ENCODE results near the gene METTL24.

The METTL24 gene, protein sequence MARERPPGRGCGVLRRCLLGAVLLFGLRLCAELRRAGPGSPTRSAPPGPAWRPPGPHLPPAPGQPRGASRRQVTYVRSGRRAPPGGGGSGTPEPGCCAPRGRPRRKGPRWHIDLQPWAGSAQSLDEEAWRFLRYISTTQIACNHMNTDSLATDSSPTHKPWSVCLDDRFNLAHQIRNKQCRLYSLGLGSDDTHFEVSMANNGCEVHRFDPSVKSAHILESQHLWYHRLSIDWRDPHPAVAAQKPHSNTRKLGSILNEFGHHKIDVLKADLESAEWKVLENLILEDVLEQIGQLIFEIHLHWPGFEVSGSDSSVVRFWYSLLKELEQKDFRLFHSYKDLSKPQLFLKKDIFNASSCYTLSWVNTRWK

DNA sequence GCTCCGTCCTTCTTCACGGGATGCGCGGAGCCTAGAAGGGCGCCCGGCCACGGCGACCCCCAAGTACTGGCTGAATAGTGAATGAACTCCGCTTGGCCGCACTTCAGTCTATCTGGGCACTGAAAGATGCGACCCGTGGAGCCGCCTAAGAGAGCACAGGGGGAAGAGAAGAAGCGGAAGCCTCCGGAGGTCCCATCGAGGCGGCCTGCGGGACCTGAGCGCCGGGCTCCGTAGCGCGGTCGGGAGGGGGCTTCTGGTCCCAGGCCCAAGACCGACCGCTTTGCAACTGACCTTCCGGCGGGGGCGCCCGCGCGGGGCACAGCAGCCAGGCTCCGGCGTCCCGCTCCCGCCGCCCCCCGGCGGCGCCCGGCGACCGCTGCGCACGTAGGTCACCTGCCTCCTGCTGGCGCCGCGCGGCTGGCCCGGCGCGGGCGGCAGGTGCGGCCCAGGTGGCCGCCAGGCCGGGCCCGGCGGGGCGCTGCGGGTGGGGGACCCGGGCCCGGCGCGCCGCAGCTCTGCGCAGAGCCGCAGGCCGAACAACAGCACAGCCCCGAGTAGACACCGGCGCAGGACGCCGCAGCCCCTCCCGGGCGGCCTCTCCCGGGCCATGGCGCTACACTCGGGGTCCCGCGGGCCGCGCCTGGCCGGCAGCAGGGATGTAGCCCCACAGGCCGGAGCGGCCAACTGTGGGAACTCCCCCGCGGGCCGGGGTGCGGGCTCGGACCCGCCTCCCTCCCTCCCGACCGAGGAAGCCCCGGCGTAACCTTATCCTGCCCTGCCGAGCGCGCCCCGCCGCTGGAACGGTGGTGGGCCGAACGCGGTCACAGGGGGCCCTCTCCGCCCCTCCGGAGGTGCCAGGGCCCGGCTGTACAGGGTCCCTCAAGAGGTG is at the start of gene METTL24:
METTL24 (minus strand) TSS at position 686 of the 889 bp plus-strand sequence; CDS start at position 609, 77 bp downstream.
- DNase-seq, result peak; percentile 81

DNA sequence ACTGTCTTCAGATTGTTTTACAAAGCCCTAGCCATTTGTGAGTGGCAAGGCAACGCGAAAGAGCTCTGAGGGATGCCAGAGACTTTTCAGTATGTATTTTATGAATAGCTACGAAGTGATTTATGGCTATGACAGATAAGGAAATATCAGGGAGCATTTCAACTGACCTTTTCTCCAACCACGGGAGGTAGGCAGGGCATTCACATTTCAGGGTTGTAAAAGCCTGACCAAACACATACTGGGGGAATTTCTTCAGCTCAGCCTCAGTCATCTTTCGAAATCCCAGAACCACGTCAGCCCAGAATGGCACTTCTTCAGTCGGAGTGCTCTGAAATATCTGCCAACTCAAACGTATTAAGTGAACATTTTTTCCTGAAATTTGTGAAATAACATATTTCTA is 46.5 kb upstream of the METTL24 start:
- no peak for DNase-seq

DNA sequence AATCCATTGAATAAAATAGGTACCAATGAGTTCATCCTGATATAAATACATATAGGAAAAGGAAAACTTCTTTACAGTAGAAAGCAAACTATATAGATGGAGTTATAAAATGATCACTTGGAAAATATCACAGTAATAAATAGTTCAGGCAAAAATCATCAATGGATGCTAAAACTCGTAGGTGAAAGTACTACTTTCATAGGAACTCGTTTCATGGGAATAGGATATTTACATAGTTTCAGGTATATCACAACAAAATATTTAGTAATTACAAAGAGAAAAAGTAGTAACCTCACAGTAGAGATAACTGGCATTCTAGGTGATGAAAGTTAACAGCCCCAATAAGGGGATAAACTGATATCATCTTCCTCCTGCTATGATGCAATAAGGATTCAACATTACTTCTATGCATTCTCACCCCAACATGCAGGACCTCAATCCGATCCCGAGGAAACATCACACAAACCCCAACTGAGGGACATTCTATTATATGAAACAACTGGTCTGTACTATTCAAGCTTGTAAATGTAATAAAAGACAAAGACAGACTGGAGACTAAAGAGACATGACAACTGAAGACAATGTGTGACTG is 43.5 kb upstream of the METTL24 start:
- DNase-seq, result no peak

DNA sequence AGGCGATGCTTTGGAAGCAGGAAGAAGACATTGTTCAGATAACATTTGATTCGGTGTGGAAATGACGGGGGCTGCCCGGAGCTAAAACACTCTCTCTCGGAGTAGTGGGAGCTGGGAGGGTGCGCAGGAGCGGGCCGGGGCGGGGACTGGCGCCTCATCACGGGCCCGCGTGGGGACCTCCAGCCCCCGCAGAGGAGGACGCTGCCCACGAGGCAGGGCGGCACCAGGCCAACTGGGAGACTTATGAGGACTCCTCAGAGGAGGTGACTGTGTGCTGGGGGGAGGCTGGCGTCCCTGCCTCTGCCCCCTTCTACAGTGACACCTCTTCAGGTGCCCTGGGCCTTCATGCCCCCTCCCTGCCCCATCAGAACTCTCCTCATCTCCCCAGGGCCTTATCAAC is 42.1 kb upstream of the METTL24 start:
- no peak for DNase-seq

DNA sequence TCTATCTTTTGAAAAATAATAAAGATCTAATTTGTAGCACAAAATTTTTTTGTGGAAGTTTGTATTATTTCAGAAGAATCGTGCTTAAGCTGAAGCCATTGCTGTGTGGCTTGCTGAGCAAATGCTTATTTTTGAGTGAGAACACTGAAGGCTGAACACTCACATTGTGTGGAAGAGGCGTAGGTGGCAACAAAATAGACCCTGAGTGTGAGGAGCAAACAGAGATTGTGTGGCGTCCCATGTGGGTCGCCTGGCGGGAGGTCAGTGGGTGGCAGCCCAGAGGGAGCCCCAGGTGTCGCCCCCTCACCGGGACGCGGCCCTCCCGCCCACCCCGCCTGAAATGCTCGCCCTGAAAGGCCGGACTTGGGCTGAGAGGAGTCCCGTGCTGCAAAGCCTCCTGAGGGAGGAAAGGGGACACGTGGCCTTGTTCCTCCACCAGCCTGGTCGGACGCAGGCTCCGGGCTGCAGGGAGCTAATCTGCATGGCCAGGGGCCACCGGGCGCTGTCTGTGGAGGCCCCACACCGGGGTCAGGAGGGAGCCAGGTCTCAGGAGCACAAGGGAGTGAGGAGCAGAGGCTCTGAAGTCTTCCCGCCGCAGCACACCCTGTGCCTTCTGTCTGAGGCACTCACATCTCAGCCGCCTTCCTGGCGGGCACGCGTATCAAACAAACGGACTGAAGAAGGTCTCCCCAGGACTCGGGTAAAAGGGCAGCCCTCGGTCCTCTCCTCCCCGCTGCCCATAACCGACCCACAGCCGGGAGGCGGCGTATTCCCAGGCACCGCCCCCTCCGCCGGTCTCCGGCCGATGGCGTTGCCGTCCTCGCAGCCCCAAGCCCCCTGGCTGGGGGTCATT is 41.3 kb upstream of the METTL24 start:
- DNase-seq, result peak; percentile 61

DNA sequence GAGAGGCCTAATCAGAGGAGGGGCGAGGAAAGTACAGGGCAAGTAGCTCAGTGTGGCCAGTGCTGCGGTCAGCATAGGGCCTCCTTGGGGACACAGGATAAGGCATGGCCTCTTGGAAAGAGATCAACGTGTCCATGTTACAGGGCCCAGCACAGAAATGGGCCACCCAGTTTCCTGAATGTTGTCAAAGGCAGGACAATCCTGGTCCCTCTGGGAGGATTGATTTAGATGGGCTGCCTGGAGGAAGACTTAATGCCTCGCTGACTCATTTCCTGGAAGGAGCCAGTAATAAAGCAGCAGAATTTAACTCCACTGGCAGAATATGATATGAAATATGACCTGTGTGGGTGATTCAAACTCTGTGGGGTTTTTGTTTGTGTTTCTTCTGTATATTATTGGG is 40.6 kb upstream of the METTL24 start:
- no peak for DNase-seq

DNA sequence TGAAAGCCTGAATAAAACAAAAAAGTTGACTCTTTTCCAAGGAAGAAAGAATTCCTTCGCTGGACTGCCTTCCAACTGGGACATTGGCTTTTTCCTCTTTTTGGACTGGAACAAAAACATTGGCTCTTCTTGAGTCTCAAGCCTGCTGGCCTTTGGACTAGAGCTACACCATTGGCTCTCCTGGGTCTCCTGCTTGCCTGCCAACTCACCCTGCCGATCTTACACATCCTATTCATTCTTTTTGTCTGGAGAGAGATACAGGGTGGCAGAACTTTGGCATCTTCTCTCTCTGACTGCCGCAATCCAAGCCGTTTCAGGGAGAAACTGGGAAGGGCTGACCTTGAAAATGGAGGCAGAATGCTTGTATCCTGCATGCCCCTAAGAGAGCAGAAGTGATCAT is 37.1 kb upstream of the METTL24 start:
- DNase-seq, result no peak

DNA sequence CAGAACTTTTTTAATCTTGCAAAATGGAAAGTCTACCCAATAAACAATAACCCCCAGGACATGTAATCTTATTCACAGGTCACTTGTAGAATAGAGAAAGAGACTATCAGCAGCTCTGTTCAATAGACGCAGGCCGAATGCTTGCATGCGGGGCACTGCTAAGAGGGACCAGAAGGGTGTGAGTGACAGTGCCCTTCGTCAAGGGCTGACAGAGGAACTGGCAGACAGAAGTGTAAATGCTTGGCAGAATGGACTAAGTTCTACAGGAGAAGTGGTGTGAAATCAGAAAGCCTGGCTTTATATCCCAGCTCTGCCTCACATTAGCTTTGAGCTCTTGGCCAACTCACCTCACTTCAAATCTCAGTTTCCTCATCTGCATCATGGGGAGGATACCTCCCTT is 36.3 kb upstream of the METTL24 start:
- no peak for DNase-seq

DNA sequence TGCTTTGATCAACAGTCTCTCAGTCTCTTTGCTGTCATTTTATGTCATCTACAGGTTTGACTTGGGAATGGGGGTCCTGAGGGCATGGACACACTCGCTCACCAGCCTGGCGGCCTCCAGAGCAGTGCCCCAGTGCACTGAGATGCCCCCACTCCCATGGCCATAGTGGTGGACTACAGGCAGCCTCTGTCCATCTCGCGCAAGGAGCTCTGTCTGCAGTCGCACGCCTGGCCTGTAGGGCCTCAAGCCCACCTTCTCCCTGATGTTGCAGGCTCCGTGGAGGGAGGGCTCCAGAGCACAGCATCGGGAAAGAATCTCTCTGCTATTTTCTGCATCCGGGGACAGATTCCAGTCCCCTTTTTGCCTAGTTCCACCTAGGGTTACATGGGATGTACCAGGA is 34.6 kb upstream of the METTL24 start:
- DNase-seq, result no peak

DNA sequence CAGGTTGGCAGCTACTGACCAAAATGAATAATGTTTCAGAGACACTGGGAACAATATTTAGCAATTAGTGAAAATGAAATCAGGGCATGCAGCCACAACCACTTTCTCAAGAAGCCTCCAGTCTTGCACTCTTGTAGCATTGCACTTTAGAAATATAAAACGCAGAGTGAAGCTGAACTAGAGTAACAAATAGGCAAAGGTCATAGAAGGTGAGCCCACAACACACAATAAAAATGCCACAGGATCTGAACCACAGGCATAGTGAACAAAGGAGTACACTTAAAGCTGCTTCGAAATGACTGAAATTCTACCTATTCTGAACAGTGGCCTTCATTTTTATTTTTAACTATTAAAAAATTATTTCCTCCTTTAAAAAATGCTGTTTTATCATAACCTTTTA is 32.3 kb upstream of the METTL24 start:
- no peak for DNase-seq

DNA sequence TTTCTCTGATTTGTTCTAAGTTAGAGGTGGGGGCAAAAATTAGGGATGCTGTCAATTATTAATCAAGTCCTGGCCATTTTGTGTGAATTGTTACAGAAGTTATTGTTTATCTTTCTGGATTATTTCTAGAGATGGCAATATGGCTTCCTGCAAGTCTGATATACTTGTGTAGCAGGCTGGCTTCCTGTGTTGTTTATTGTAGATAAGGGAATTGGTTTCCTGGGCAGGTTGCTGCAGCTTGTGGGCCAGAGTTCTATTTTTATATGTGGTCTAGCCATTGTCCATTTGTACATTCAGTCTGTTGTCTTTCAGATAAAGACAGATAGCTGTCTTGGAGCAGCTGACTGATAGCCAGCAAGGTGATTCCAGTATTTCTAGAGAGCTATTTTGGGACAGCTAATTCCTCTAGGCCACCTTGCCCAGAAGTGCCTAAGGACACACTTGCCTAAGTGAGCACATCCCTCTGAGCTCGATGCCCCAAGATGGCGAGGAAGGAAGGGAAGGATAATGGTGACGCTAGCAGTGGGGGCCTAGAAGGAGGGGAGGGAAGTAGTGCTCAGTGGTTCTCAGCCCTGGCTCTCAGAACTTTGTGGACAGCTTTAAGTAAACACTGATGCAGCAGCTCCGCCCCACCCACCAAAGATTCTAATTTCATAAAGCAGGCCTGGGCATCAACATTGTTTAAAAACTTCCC is 31.7 kb upstream of the METTL24 start:
- DNase-seq, result no peak

DNA sequence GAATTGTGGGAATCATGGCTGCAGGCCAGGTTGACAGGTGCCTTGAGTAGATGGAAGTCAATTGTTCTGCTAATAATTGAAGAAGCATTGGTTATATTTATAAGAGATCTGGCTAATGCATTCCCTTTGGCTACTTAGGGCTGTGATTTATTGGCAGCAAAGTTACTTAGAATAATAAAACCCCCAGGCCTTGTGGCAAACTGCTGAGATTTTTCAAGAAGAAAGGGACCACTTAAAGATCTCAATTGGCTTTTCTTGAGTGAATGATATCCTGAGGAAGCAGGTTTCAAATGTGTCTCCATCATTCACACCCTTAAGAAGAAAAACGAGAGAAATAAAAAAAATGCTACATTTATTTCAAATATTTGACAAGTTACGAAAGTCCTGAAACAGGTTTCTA is 29.8 kb upstream of the METTL24 start:
- no peak for DNase-seq

DNA sequence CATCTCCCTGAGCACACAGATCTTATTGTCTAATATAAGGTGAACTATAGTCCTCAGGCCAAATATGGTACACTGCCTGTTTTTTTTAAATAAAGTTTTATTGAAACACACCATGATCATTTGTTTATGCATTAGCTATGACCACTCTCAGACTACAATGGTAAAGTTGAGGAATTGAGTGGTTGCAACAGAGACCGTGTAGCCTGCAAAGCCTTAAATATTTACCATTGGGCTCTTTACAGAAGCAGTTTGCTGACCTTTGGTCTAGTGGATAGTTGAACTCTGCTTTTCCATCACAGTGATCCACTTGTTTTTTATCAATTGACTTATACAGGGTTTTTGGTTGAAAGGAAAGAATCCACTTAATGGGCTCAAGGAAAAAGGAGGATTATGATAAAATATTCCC is 27.3 kb upstream of the METTL24 start:
- DNase-seq, result no peak

DNA sequence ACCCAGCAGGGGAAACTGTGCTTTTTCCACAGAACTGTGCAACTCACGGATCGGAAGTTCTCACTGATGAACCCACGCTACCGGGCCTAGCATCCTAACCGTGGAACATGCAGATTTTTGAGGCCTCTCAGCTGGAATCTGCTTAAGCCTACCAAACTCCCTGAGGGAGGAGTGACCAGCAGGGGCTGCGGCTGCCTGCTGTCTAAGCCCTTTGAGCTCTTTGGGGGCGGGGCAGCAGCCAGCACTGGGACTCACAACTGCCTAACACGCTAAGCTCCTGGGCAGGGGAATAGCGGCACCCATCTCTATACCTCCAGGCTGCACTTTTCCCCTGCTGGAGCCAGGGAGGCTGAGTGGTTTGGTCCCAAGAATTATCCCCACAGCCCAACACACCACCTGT is 20.4 kb upstream of the METTL24 start:
- DNase-seq, result peak; percentile 40

DNA sequence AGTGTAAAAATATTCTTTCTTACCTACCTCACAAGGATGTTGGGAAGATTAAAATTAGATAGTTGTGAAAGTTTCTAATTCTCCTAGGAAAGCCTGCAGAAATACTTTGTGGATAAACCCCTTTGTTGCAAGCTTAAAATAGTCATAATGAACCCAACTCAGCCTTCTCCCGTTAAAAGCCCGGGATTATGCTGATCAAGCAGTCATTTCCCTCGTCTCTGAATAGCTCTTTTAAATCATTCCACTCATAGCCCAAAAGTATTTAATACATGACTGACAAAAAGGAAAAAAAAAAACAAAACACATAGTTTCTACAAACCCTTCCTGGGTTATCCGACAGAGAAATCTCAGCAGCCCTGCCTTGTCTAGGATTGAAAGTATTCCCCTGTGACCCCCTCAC is 10.9 kb upstream of the METTL24 start:
- DNase-seq, result no peak

DNA sequence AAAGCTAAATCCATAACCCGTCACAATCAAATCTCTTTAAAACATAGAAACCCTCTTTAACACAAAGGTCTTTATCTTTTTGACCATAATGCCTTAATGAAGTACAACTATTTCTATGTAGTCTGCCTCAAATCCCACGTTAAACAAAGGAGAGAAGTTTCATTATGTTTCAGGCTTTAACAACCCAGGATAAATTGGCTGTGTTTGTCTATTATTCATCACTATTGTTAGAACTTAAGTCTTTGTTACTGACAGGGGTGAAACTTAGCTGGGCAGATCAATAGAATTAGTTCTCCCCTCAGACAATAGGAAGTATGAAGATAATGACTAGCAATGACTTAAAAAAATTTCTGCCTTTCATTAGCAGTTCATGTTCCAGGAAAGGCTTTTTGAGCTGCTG is 10.1 kb upstream of the METTL24 start:
- DNase-seq, result peak; percentile 50

DNA sequence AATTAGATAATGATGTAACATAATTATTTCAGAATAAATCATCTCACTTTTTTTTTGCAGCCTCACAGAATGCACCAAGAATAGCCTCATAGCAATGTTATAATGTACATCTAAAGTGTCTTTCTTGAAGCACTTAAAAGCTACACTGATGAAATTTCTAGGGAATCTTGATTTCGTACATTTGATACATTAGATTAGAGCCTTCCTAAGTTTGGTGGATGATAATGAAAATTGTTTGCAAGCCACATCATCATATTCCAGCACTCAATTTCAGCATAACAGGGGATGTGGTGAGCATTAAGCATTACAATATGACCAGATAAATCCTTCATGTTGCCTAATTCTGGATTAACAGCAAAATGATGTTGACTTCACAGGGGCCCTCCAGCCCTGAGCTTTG is 9.7 kb upstream of the METTL24 start:
- DNase-seq, result no peak

DNA sequence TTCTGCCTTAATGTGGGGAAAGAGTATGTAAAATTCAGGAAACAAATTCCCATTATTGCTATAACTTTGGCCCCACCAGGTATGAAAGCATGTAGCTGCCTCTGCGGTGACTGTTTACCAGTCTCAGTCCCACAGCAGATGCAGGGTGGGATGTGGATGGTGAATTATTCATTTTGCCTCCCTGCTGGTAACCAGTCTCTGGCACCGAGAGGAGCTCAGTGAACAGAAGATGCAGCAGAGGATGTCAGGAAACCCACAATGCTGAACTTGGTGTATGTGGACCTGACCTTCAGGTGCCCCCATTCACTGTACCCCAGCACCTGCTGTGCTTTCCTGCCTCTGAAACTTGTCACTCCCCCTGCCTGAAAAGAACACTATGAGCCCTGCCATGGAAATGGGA is 8.8 kb upstream of the METTL24 start:
- peak; percentile 53 for DNase-seq

DNA sequence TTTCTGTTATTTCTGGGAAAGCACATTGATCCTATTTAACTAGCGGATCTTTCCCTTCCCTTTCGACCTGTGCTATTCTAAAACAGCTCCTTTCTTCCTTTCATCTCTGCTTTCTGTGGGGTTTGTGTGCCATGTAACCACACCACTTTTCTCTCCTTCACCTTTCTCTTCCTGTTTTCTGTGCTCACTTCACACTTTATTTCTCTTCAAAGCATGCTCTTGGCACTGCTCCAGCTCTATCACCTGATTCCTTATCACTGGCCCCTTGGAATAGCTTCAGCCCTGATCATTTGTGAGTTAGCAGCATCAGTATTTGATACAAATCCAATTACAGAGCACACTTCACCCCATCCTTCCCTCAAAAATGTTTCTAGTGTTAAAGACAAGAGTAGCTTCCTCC is 8.1 kb upstream of the METTL24 start:
- peak; percentile 50 for DNase-seq

DNA sequence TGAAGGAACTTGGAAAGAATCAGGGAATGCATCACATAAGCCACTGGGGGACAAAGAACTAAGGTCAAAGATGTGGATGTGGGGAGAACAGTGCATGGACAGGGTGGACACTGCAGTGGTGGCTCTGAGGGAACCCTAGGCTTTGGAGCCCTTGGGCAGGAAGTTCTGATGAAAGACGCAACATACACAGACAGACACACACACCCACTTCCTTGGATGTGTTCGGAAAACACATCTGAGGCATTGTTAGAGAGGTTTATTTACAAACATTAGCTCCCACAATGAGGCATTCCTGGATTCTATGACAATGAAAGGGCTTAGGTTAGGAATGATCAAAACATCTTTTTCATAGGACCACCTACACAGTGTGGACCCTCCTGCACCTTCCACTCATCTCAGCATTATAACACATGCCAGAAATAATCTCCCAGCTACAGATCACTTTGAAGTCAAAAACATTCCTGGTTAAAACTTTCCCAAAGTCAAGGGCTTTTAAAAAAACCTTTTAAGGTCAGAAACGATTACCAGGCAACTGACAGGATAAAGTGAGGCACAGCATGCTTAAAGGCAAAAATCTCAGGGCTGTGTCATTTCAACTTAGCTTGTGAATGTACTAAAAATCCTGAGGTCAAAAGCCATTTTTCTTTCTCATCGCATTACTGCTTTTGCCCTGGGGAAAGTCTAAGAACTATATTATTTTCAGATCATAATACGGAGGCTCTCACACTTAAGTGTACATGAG is 6.4 kb upstream of the METTL24 start:
- no peak for DNase-seq

DNA sequence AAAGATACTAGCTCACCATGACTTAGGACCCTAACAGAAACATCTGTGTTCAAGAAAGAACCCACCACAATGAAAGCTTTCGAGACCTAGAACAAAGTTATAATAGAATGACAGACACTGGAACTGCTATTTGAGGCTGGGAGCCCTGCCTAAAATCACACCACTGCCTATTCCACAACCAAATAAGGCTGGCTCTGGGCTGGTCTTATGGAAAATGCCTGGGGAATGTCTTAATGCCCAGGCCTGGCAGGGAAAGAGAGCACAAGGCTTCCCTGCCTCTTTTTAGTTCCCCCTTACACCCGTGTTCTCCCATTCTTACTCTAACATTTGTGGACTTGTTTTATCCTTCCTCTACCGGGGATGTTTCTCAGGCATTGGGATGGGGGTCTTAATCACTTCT is 5.6 kb upstream of the METTL24 start:
- no peak for DNase-seq
